MM.1S (cell line): ENCODE measurements around the gene HEATR1.

Source experiments
- DNase-seq: peaks from one replicate; pipeline ENCODE4 v3.0.0-alpha.2; 2015
- H2AFZ ChIP-seq: fragments of 300-600 bp; sonication (generic); 2 replicates; pipeline ENCODE4 v1.6.0; 2016; ENCODE audit warnings: antibody characterized with exemption, low read length
- H3F3A ChIP-seq: fragments of 300-600 bp; sonication (generic); 2 replicates; pipeline ENCODE4 v1.6.1; 2016; ENCODE audit warnings: mild to moderate bottlenecking, antibody characterized with exemption, low read length, moderate library complexity, mixed read lengths; ENCODE audit not compliant: insufficient read depth
- H3K27ac ChIP-seq: fragments of 300-600 bp; sonication (generic); 2 replicates; pipeline ENCODE4 v1.5.1; 2016; ENCODE audit warnings: mild to moderate bottlenecking, low read length
- H3K27me3 ChIP-seq: fragments of 300-600 bp; sonication (generic); replicated peaks from 2 replicates; pipeline ENCODE4 v1.6.0; 2016; ENCODE audit warnings: low read length; ENCODE audit not compliant: insufficient read depth
- H3K36me3 ChIP-seq: fragments of 300-600 bp; sonication (generic); replicated peaks from 2 replicates; pipeline ENCODE4 v1.6.1; 2016; ENCODE audit warnings: mild to moderate bottlenecking, low read length, mixed read lengths; ENCODE audit not compliant: insufficient read depth
- H3K4me1 ChIP-seq: fragments of 300-600 bp; sonication (generic); 2 replicates; pipeline ENCODE4 v1.6.1; 2016; ENCODE audit warnings: low read length, mixed read lengths
- H3K4me2 ChIP-seq: fragments of 300-600 bp; sonication (generic); 2 replicates; pipeline ENCODE4 v1.6.0; 2016; ENCODE audit warnings: low read depth, low read length
- H3K4me3 ChIP-seq: fragments of 300-600 bp; sonication (generic); 2 replicates; pipeline ENCODE4 v1.5.1; 2016; ENCODE audit warnings: low read length, mixed read lengths
- H3K79me2 ChIP-seq: fragments of 300-600 bp; sonication (generic); 2 replicates; pipeline ENCODE4 v1.6.1; 2016; ENCODE audit warnings: mixed run types, low read length, mixed read lengths
- H3K9ac ChIP-seq: fragments of 300-600 bp; sonication (generic); 2 replicates; pipeline ENCODE4 v1.6.1; 2016; ENCODE audit warnings: low read length, mixed read lengths
- H3K9me2 ChIP-seq: fragments of 300-600 bp; sonication (generic); replicated peaks from 2 replicates; pipeline ENCODE4 v1.6.1; 2016; ENCODE audit warnings: mild to moderate bottlenecking, low read length, mixed read lengths; ENCODE audit not compliant: insufficient read depth
- H3K9me3 ChIP-seq: fragments of 300-600 bp; sonication (generic); replicated peaks from 2 replicates; pipeline ENCODE4 v1.6.1; 2016; ENCODE audit warnings: mild to moderate bottlenecking, low read length, mixed read lengths; ENCODE audit not compliant: insufficient read depth
- H4K20me1 ChIP-seq: fragments of 300-600 bp; sonication (generic); 2 replicates; pipeline ENCODE4 v1.6.1; 2016; ENCODE audit warnings: mild to moderate bottlenecking, low read length, moderate library complexity, mixed read lengths; ENCODE audit not compliant: insufficient read depth
- EZH2 ChIP-seq: fragments of 300-600 bp; sonication (generic); optimal IDR thresholded peaks from 2 replicates; pipeline ENCODE3; 2017; ENCODE audit warnings: low read depth, mild to moderate bottlenecking, antibody characterized with exemption, low read length, mixed read lengths
- EZH2phosphoT487 ChIP-seq: fragments of 300-600 bp; sonication (generic); IDR thresholded peaks from 2 replicates; pipeline ENCODE4 v1.6.1; 2018; ENCODE audit warnings: antibody characterized with exemption, low read length
- TF ChIP-seq, protein P1 (sequence below): fragments of 300-600 bp; sonication (generic); IDR thresholded peaks from 2 replicates; pipeline ENCODE4 v1.5.1; 2016; ENCODE audit warnings: antibody characterized with exemption, low read length, mixed read lengths

The HEATR1 gene

DNA sequence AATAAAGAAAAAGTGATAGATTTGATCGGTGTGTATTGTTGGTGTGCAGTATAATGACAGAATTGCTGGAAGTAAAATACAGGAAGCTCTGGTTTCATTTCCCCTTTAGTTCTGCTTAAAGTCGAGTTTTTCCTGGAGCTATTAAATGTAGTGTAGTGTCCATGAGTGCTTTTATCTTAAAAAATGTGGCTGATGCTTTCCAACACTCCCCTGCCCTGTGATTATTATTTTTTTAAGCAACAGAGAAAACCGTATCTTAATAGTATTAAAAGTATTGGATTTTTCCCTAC, 79.5 kb downstream of the HEATR1 start:
- H3K4me1 ChIP-seq: no peaks in the 10 kb centered on the region
- H3K4me2 ChIP-seq: peak overlapping the region; percentile 76
- H3K4me3 ChIP-seq: peak overlapping the region; percentile 81
- TF ChIP-seq EZH2 (no peak), EZH2phosphoT487 (no peak)
- TF ChIP-seq, protein P1, sequence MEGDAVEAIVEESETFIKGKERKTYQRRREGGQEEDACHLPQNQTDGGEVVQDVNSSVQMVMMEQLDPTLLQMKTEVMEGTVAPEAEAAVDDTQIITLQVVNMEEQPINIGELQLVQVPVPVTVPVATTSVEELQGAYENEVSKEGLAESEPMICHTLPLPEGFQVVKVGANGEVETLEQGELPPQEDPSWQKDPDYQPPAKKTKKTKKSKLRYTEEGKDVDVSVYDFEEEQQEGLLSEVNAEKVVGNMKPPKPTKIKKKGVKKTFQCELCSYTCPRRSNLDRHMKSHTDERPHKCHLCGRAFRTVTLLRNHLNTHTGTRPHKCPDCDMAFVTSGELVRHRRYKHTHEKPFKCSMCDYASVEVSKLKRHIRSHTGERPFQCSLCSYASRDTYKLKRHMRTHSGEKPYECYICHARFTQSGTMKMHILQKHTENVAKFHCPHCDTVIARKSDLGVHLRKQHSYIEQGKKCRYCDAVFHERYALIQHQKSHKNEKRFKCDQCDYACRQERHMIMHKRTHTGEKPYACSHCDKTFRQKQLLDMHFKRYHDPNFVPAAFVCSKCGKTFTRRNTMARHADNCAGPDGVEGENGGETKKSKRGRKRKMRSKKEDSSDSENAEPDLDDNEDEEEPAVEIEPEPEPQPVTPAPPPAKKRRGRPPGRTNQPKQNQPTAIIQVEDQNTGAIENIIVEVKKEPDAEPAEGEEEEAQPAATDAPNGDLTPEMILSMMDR: no peak
- H3K9me3 ChIP-seq: no peaks in the 10 kb centered on the region
- peaks cover 3% of the 10 kb centered on the region; the same call in 1 of the 2 replicates for H3K79me2 ChIP-seq
- no peaks in the 10 kb centered on the region for H3K36me3 ChIP-seq
- no peak overlapping the region for H3K27ac ChIP-seq
- peak overlapping the region; percentile 54; the same call in 1 of the 2 replicates for H3K9ac ChIP-seq
- H3F3A ChIP-seq: no peaks in the 10 kb centered on the region
- no peak for DNase-seq
- H2AFZ ChIP-seq: peak overlapping the region; percentile 92
- no peaks in the 10 kb centered on the region for H3K27me3 ChIP-seq
- H4K20me1 ChIP-seq: no peaks in the 10 kb centered on the region
- H3K9me2 ChIP-seq: no peaks in the 10 kb centered on the region

DNA sequence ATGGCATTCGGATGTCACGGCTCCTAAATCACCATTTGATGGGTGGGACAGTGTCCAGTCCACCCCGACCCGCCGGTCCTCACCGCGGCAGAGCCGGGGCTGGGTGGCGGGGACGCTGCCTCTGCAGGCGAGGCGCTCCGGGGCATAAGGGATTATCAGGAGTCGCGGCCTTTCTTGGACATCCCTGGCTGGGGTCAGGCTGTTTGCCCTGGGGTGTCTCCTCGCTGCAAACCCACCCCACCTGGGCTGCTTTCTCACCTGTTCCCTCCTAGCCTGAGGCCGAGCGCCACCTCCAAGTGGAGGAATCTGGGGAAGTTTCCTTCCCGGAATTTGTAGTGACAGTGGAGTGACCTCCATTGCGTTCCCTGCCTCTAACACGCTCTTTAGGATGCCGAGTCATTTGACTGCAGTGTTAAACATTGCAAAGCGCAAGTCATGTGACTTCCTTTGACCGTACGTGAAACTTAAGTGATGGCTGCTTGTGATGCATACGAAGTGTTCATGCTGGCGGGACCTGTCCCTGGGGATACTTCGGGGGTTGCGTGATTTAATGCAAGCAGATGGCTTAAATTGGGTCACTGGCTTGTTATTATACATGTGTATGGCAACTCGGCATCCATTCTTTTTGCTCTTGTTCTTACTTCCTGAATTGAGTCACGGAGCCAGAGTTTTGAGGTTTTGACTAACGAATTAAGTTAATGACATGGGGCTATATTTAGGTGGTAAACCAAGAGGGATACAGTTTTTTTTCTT, 80.0 kb downstream of the HEATR1 start:
- Histone ChIP-seq H3K9ac (peak overlapping the region; percentile 54), H3K79me2 (peaks cover 3% of the 10 kb centered on the region; the same call in 1 of the 2 replicates), H3K4me1 (no peaks in the 10 kb centered on the region), H3K9me3 (no peaks in the 10 kb centered on the region), H2AFZ (peak overlapping the region; percentile 92), H3K4me3 (peak overlapping the region; percentile 81), H3K27me3 (no peaks in the 10 kb centered on the region; the same call in 1 of the 2 replicates), H3K4me2 (peak overlapping the region; percentile 76), H3K27ac (peak overlapping the region; percentile 1; the same call in 1 of the 2 replicates), H3F3A (no peaks in the 10 kb centered on the region), H3K36me3 (no peaks in the 10 kb centered on the region), H4K20me1 (no peaks in the 10 kb centered on the region), H3K9me2 (no peaks in the 10 kb centered on the region)
- TF ChIP-seq, protein P1: no peak
- TF ChIP-seq EZH2 (no peak), EZH2phosphoT487 (no peak)
- DNase-seq: peak; percentile 74

DNA sequence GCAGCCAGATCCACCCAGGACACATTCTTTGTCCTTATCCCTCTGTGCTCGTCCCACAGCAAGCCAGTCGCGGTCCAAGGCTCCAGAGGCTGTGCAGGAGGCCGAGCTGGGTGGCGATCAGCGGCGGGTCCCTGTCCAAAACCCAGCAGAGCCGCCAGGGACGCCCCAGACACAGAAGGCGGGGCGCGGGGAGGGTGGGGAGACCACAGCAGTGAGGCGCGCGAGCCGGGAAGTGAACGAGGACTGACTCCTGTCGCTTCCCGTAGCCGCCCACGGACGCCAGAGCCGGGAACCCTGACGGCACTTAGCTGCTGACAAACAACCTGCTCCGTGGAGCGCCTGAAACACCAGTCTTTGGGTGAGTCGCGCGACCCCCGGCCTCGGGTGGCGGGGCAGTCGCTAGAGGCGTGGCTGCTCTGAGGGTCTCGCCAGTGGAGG, 80.6 kb downstream of the HEATR1 start, which contains the start of gene LGALS8:
Gene LGALS8 (plus strand): TSS at position 279 of the 438 bp plus-strand sequence. CDS start 2,089 bp downstream, outside the sequence.
- Histone ChIP-seq H3F3A (no peaks in the 10 kb centered on the region), H3K36me3 (no peaks in the 10 kb centered on the region), H3K9me2 (no peaks in the 10 kb centered on the region), H3K27ac (peak within 1 kb of the TSS; percentile 1; the same call in 1 of the 2 replicates), H4K20me1 (no peaks in the 10 kb centered on the region), H3K4me1 (no peaks in the 10 kb centered on the region), H3K9me3 (no peaks in the 10 kb centered on the region), H2AFZ (peak within 1 kb of the TSS; percentile 92), H3K4me2 (peak within 1 kb of the TSS; percentile 76), H3K4me3 (peak within 1 kb of the TSS; percentile 81), H3K27me3 (no peaks in the 10 kb centered on the region; the same call in 1 of the 2 replicates), H3K79me2 (peaks cover 3% of the 10 kb centered on the region; the same call in 1 of the 2 replicates), H3K9ac (peak within 1 kb of the TSS; percentile 54)
- peak; percentile 51 for DNase-seq
- TF ChIP-seq EZH2phosphoT487 (no peak), EZH2 (no peak)
- TF ChIP-seq, protein P1: no peak
